NCI-H1092 treated with DMSO at 0.1 percent for 48 hours (cell line): ENCODE measurements around the gene CYP8B1.

Source experiments
- DNase-seq: peaks from one replicate; lab custom pipeline; 2025; lab: John Stamatoyannopoulos, UW

CYP8B1 gene

DNA sequence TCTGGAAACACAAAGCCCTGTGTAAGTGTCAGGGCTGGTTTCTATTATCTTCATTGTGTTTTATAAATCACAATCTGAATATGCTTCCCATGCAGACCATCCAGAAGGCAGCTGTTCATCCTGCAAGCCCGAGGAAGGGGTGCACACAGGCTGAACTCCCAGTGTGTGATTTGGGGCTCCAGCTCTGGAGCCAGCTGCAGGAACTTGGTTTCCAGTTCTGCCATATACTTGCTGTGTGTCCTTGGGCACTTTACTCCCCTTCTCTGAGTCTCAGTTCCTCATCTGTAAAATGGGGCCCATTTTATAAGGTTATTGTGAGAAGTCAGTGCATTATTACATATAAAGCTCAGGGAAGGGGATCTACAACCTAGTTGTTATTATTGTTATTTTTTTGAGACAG lies 22.6 kb downstream of the CYP8B1 start:
- peak; percentile 6 for DNase-seq

- no peak for DNase-seq
These were observed 23.2 kb downstream of the CYP8B1 start for GRCh38 chr3:42852441-42852840.

DNA sequence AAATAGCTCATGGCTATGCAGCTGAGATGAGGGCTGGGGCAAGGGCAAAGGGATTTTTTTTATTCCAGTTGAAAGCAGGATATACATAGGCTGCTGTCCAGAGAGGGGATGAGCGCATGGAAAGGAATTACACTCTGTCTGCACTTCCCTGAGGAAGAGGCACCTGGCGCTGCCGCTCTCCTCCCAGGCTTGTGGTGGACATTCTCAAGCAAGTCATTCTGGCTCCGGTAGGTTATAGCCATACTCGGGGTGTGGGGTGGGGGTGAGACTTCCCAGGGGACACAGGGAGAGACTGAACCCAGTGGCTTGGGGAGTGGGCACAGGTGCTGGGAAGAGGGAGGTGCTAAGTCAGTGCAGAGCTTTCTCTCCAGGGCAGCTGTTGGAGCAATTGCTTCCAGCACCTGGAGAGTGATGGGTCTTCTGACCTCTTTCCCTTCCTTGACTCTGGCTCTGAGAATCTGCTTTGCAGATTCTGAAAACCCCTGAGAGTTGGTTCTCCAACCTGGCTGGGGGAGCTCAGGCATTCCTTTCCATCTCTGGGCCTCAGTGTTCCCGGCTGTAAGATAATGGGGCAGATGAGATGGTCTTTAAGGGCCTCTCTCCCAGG lies 24.3 kb downstream of the CYP8B1 start:
- no peak for DNase-seq

- DNase-seq = no peak
These were observed 25.4 kb downstream of the CYP8B1 start for GRCh38 chr3:42850263-42850662.

DNA sequence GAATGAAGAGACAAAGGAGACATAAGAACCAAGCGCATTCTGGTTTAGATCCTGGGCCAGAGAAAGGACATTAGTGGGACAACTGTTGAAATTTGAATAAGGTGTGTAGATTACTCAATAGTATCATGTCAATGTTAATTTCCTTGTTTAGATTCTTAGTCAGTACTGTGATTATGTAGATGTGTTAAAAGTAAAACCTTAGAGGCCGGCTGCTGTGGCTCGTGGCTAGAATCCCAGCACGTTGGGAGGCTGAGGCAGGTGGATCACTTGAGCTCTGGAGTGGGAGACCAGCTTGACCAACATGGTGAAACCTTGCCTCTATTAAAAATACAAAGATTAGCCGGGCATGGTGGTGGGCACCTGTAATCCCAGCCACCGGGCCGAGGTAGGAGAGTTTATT lies 26.7 kb downstream of the CYP8B1 start:
- no peak for DNase-seq

DNA sequence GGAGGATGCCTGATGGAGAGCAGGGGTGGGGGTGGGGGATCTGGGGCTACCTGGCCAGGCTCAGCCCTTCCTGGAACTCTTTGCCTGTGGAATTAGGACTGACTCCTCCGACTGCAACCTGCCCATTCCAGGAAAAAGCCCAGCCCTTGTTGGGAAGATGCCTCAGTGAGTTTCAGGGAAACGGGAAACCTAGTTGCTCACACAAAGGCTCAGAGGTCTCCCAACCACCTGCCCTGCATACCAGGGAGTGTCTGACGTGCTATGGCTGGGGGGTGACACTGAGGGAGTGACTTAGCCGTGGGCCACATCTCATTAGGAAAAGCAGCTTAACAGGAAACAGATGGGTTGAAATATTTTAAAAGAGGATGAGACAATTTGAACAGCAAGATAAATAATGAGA lies 27.9 kb downstream of the CYP8B1 start:
- no peak for DNase-seq

DNA sequence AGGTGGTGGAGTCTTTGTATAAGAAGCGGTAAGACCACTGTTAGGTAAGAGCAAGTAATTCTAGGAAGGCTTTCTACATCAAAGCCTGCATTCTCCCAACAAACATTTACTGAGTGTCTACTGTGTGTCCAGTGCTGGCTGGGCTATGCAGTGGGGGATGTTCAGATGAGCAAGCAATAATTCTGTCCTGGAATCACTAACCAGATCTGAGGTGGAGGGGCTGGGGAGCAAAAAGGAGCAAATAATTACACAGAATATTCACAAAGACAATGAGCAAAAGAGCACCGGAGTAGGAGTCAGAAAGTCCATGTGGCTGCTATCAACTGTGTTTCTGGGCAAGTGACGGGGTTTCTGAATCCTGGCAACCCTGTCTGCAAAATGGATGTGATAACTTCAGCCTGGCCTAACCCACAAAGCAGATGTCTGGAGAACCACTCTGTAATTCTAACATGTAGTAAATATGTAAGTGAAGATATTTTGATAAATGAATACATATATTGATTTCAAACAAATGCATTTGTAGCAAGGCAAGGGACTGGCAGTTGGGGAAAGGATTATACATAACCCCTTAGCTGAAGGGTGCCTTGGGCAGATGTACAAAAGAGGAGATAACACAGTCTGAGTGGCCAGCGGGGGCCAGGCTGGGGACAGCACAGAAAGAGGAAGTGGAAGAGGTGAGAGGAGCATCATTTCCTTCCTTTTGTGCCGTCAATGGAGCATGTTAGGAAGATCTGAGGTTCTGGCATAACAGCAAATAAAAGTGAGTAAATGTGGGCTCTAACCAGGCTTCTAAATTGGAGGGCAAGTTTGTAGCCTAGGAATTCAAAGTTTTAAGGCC lies 28.8 kb downstream of the CYP8B1 start:
- no peak for DNase-seq

DNA sequence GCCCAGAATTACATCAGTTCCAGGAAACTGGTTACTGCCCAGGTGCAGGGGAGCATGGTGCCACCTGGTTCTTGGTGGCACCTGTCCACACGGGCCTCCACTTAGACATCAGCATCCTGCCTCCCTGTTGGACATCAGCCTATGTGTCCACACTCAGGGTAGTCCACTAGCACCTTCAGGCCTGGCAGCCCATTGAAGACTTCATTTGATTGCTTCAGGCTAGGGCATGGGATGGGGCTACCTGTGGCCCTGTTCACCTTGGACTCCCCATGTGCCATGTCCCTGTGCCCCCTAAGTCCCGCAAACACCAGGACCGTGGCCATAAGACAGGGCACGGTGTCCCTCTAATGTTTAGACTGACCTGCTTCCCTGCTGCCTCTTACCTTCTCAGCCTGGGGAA lies 30.9 kb downstream of the CYP8B1 start:
- no peak for DNase-seq

DNA sequence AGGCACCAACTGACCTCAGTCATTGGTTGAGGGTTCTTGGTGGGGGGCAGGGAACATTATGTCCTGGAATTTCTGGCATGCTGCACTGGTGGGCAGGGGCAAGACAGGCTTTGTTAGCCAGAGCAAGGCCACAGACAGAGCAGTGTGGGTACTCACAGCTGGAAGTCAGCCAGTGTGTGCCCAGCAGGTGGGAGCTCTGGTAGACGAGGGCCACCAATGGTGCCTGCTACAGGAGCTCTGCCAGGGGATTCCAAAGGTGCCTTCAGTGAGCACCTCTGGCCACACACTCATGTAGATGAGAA lies 31.3 kb downstream of the CYP8B1 start:
- no peak for DNase-seq

DNA sequence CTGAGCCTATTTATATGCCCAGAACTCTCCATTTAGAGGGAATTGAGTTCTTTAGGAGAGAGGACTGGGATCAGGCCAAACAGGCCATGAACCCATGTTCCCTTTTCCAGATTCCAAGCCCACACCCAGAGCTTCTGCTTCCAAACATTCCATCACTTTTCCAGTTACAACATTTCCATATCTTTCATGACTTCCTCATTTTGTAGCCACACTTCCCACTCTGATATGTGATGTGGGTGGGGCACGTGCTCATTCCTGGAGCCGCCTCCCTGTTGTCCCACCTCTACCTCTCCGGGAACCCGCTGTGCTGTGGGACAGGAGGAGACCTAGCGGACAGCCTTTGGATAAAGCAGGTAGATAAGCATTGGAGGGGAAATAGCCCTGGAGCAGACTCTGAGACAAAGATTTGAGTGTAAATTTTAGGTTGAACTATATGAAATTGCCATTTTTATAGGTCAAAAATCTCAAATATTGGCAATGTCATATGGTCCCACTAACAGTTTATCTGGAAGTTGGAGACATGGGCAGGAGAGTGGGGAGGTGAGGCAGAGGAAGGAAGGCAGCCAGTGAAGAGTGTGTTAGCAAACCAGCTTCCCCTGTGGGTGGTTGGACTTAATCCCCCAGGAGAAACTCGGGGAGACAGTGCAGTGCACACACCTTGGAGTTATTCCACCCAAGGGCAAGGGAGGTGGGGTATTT lies 31.8 kb downstream of the CYP8B1 start:
- no peak for DNase-seq

- DNase-seq = no peak
These were observed 34.3 kb downstream of the CYP8B1 start for GRCh38 chr3:42841332-42841731.

DNA sequence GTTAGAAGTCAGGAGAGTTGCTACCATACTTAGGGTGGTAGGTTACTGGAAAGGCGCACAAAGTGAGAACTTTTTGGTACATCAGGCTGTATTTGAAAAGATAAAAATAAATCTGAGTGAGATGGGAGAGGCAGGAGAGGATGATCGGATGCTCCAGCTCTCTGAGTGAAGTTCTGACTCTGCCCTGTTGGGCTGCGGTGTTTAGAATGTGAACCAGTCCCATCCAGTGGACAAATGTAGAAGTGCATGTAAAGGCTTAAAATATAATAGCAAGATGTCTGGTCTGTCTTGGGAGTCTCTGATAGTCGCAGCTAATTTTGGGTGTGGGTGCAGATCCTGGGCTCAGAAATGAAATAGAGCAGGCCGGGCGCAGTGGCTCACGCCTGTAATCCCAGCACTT lies 36.1 kb downstream of the CYP8B1 start:
- DNase-seq = peak; percentile 43

GRCh38 chr3:42838571-42838970 lies 37.1 kb downstream of the CYP8B1 start:
- no peak for DNase-seq

- DNase-seq = no peak
These were observed 39.2 kb downstream of the CYP8B1 start for GRCh38 chr3:42836150-42837123.

DNA sequence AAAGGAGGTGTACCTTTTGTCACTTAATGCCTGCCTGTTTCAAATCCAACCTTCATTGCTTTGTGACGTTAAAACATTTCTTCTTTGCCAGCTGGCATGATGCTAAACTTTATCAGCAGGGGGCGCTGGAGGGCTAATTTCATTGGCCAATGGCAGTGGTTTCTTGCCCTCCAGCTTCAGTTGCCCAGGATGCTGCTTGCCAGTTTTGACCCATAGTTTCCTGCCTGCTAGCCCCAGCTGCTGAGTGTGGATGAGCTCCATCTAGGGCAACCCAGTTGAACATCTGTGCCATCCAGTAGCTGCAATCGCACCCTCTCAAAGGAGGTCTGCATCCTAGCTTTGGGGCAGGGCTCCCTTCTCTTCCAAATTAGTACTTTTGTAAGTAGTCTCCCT lies 44.4 kb downstream of the CYP8B1 start:
- peak; percentile 67 for DNase-seq

- peak; percentile 28 for DNase-seq
These were observed 45.0 kb downstream of the CYP8B1 start for GRCh38 chr3:42830437-42831320.

DNA sequence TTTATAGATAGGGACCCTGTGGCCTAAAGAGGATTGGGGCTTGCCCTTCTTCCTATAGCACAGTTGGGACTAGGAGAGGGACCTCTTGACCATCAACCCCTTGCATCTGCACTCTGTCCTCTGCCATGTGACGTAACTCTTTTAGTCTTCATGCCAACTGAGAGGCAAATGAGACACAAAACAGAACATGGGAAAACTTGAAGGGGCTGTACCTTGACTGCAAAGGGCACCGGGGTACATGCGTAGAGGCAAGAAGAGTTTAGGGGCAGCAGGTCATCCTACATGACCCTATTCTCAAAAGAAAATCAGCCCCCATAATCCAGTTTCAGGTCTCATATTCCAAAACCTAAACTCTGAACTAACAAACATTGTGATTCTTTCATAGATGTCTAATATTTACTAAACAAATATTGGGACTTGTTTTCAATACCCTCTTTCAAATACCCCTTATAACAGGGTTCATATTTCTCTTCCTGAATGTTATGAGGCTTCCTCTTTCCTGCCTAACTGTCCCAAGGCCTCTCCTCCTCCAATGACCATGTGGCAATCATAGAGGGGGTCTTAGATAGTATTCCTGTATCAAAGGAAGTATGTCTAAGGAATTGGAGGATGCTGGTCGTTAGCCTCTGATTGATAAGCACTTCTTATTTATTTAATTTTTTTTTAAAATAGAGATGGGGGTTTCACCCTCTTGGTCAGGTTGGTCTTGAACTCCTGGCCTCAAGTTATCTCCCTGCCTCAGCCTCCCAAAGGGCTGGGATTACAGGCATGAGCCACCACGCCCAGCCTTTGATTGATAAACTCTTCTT lies 45.8 kb downstream of the CYP8B1 start:
- no peak for DNase-seq

DNA sequence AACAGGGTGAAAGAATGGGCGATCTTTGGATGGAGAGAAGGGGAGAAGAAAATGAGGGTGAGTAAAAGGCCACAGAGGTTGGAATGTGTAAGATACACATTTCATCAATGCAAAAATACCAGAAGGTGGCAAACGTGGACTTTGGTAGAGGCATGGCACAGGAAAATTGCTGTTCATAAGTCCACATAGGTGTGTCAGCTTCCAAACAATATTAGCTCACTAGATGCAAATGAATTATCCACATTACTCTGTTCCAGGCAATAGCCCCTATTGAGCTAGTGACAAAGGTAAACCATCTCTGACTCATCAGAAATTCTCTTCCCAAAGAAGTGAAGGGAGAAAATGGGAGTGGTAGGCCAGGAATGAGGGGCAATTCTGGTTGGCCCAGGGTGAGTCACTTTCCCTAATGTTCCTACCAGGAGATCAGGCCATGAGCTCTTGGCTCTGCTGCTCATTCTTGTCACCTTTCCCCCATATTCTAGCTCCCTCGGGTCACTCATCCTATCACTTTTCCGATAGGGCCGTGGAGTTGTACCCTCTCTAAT lies 46.5 kb downstream of the CYP8B1 start:
- DNase-seq = no peak

- no peak for DNase-seq
These were observed 48.0 kb downstream of the CYP8B1 start for GRCh38 chr3:42827654-42828053.

DNA sequence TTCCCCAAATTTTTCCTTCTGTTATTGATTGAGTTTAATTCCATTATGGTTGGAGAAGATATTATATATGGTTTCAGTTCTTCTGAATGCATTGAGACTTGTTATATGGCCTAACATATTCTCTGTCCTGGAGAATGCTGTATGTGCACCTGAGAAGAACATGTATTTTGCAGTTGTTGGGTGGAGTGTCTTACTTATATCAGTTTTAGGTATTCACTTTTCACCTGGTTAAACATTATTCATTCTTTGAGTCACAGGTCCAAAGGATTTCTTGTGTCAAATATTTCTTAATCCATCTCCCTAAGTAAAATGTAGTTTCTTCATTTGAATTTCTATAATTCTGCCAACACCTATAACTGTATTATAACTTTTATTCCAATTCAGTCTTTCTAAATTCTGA lies 48.7 kb downstream of the CYP8B1 start:
- DNase-seq = no peak
